Natural killer cell (primary cell): ENCODE measurements around the gene PRDX4. TPM values are rescaled to one million over a fixed set of nuclear protein-coding genes. Genes with fewer than 3 reads are reported as not detected.
A peak's percentile ranks its signal among the peaks of the same experiment; 100 is the strongest.

ENCODE experiments used
- ATAC-seq, 3 donors: fragments of 150-1000 bp in 2 of 3; fragments of 200-7000 bp in 1 of 3; cut with Tn5 transposase; 1 replicate in 1 of 3; 2 replicates in 2 of 3; pipeline ENCODE4 v1.10.0; 2021; ENCODE audit warnings: mild to moderate bottlenecking in 2 of 3, moderate library complexity in 2 of 3
- DNase-seq, 2 donors: peaks; one replicate each; pipeline versions ENCODE4 v3.0.0 to v3.0.0-alpha.2; 2013 to 2021; ENCODE audit warnings: mixed read lengths in 1 of 2
- H3K27ac ChIP-seq: one replicate; pipeline ENCODE4 v1.5.1; 2013; ENCODE audit warnings: mild to moderate bottlenecking, low read length
- H3K27me3 ChIP-seq: one replicate; pipeline ENCODE4 v1.6.1; 2013; ENCODE audit warnings: low read length; ENCODE audit not compliant: control insufficient read depth, insufficient read depth
- H3K36me3 ChIP-seq: one replicate; pipeline ENCODE4 v1.6.1; 2013; ENCODE audit warnings: low read length; ENCODE audit not compliant: control insufficient read depth, insufficient read depth
- H3K4me1 ChIP-seq: one replicate; pipeline ENCODE4 v1.6.1; 2013; ENCODE audit warnings: low read length; ENCODE audit not compliant: control insufficient read depth, insufficient read depth
- H3K4me3 ChIP-seq: one replicate; pipeline ENCODE4 v1.5.1; 2013; ENCODE audit warnings: low read length
- H3K9me3 ChIP-seq: one replicate; pipeline ENCODE4 v1.6.1; 2013; ENCODE audit warnings: low read length; ENCODE audit not compliant: control insufficient read depth, insufficient read depth
- H3K27ac Mint-ChIP-seq, 2 donors: one replicate each; pipeline ENCODE4 v1.8.0; 2022; ENCODE audit warnings: mild to moderate bottlenecking in 2 of 2, mixed read lengths in 2 of 2, moderate library complexity in 1 of 2
- H3K27me3 Mint-ChIP-seq, 2 donors: one replicate each; pipeline ENCODE4 v1.8.0; 2022; ENCODE audit warnings: low read depth in 2 of 2, mixed read lengths in 2 of 2
- H3K36me3 Mint-ChIP-seq: one replicate; pipeline ENCODE4 v1.8.0; 2022; ENCODE audit warnings: mixed read lengths
- H3K4me1 Mint-ChIP-seq, 2 donors: one replicate each; pipeline ENCODE4 v1.8.0; 2022; ENCODE audit warnings: mixed read lengths in 2 of 2
- H3K4me3 Mint-ChIP-seq: one replicate; pipeline ENCODE4 v1.8.0; 2022; ENCODE audit warnings: mild to moderate bottlenecking, moderate library complexity, mixed read lengths
- H3K9me3 Mint-ChIP-seq, 2 donors: one replicate each; pipeline ENCODE4 v1.8.0; 2022; ENCODE audit warnings: mixed read lengths in 2 of 2
- CTCF ChIP-seq: fragments of 200-600 bp; IDR thresholded peaks from one replicate; pipeline ENCODE4 v1.8.0; 2022; ENCODE audit warnings: antibody characterized with exemption
- WGBS: methylation state at CpG from one replicate; pipeline ENCODE4 v1.1.7; 2013; ENCODE audit warnings: missing lambda C conversion rate; ENCODE audit not compliant: insufficient coverage; 5-methylcytosine and 5-hydroxymethylcytosine counted together
- intact Hi-C: fragments of 100-400 bp; cut with micrococcal nuclease; formaldehyde crosslinking; loops from one replicate; pipeline ENCODE4 v1.14.2; 2022
- total RNA-seq, 4 donors: library from RNA; stranded (reverse); fragments of 120-200 nt in 1 of 4; gene quantifications; one replicate each; pipeline versions ENCODE4 v1.2.3 to v1.2.4, GENCODE V29; 2013 to 2022

PRDX4 gene
- 10 to 100 TPM in 1 of 3 donors, 1 to 10 TPM in 2; 6.8 to 13.5 (median 7.8) TPM for total RNA-seq
- 26.1 TPM for total RNA-seq (2013)

GRCh38 chrX:23667239-23668177 is at the start of gene PRDX4:
Gene PRDX4, plus strand, starts transcription at chrX:23667493. Its CDS starts 78 bp downstream, at chrX:23667571.
- peak within 1 kb of the TSS; percentile 86 for H3K4me3 Mint-ChIP-seq
- peaks cover 4% of the 10 kb centered on the region for H3K36me3 ChIP-seq
- no peaks in the 10 kb centered on the region for H3K27me3 Mint-ChIP-seq
- H3K27ac ChIP-seq, result peak within 1 kb of the TSS; percentile 80
- peaks cover 6% of the 10 kb centered on the region for H3K4me1 ChIP-seq
- H3K27me3 ChIP-seq, result no peaks in the 10 kb centered on the region
- no peaks in the 10 kb centered on the region for H3K9me3 ChIP-seq
- intact Hi-C loops, result loop anchor here (10.0 kb wide), 2 partner anchors 117 to 387 kb away; partner anchors contain the start of genes EIF2S3 and SAT1
- H3K27ac Mint-ChIP-seq, result peak within 1 kb of the TSS; percentile 77 to 85
- under 1% methylated on average over 72 of the region's 73 CpGs for WGBS
- ATAC-seq, result peak; percentile 92 to 98 (median 94)
- peak within 1 kb of the TSS; percentile 78 for H3K4me3 ChIP-seq
- no peaks in the 10 kb centered on the region for H3K9me3 Mint-ChIP-seq
- no peak for TF ChIP-seq CTCF
- peaks cover 3 to 11% of the 10 kb centered on the region in 2 donors for H3K4me1 Mint-ChIP-seq
- H3K36me3 Mint-ChIP-seq, result no peaks in the 10 kb centered on the region
- peak; percentile 58 to 81 for DNase-seq

DNA sequence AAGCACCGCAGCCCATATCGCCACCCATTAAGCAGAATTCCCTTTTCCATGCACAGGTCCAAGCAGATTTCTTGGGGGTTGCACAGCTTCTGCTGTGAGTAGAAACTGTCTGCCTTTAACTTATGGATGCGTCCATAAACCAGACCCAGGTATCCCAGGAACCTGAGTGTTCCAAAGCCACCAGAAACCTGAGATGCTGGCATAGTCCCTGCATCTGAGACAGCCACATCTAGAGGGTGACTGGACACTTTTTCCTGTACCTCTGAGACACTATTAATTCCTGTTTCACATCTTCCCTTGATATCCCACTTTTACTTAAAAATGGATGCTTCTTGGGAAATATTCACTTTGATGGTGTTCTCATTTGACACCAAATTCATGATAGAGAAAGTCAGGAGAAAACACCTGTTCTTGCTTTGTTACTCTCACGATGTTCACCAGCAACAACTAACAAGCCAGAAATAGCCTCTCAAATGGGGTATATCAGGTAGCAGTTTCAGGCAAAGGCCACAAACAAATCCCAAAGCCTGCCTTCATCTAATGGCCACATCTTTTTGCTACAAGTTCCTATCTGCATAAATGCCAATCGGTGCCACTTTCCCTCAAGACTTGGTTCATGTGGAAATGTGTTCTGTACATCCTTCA is 45.5 kb upstream of the PRDX4 start:
- ATAC-seq, result no peak
- Histone ChIP-seq H3K9me3 (no peaks in the 10 kb centered on the region), H3K27ac (no peak overlapping the region), H3K4me1 (no peaks in the 10 kb centered on the region), H3K27me3 (no peaks in the 10 kb centered on the region), H3K36me3 (no peaks in the 10 kb centered on the region), H3K4me3 (no peak overlapping the region)
- no peaks in the 10 kb centered on the region for H3K9me3 Mint-ChIP-seq
- H3K4me3 Mint-ChIP-seq, result no peak overlapping the region
- intact Hi-C loops, result no loop called here
- no peak for DNase-seq
- no peaks in the 10 kb centered on the region for H3K4me1 Mint-ChIP-seq
- H3K27me3 Mint-ChIP-seq, result peaks cover 7 to 8% of the 10 kb centered on the region in 2 donors
- 88% methylated on average over 5 of the region's 5 CpGs for WGBS
- no peaks in the 10 kb centered on the region for H3K36me3 Mint-ChIP-seq
- no peak for TF ChIP-seq CTCF
- H3K27ac Mint-ChIP-seq, result no peak overlapping the region

DNA sequence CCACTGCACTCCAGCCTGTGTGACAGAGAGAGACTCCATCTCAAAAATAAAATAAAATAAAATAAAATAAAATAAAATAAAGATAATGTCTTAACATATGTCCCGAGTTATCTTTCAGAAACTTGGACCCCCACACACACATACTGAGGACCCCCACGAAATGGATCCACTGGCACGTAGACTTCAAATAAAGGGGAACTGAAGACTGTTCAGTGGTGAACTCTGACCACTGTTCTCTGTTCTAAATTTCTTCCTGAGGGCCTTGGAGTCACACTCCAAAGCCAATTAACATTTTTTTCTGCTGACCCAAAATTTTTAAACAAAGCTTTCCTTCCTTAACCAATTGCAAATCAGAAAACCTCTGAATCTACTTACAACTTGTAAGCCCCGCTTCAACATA is 43.5 kb upstream of the PRDX4 start:
- no peaks in the 10 kb centered on the region for H3K9me3 Mint-ChIP-seq
- no peak overlapping the region for H3K27ac Mint-ChIP-seq
- ATAC-seq (no peak), DNase-seq (no peak)
- TF ChIP-seq CTCF, result no peak
- Histone ChIP-seq H3K4me3 (no peak overlapping the region), H3K27me3 (no peaks in the 10 kb centered on the region), H3K9me3 (no peaks in the 10 kb centered on the region), H3K27ac (no peak overlapping the region), H3K36me3 (no peaks in the 10 kb centered on the region), H3K4me1 (no peaks in the 10 kb centered on the region)
- H3K4me3 Mint-ChIP-seq, result no peak overlapping the region
- WGBS, result 50% methylated on average over 4 of the region's 4 CpGs
- no peaks in the 10 kb centered on the region for H3K4me1 Mint-ChIP-seq
- no peaks in the 10 kb centered on the region for H3K36me3 Mint-ChIP-seq
- peaks cover 3 to 7% of the 10 kb centered on the region in 2 donors for H3K27me3 Mint-ChIP-seq
- intact Hi-C loops, result no loop called here
